GM12878 (cell line): ENCODE measurements around the gene DQX1.
"Not testable (repeated sequence)": the region's sequence is repeated elsewhere in the genome, so short reads cannot be mapped to it uniquely, and the experiment has no call there.

ENCODE experiments used
- CREB1 ChIP-seq: IDR thresholded peaks from 2 replicates; pipeline ENCODE4 v1.6.1; 2012; ENCODE audit warnings: low read depth, mild to moderate bottlenecking, inconsistent platforms
- EZH2 ChIP-seq: IDR thresholded peaks from 2 replicates; pipeline ENCODE4 v1.6.1; 2012; ENCODE audit warnings: low read depth, mild to moderate bottlenecking, control low read depth, inconsistent platforms, low read length, borderline replicate concordance; ENCODE audit not compliant: control insufficient read depth
- JUND ChIP-seq: IDR thresholded peaks from 2 replicates; pipeline ENCODE4 v1.6.1; 2012; ENCODE audit warnings: low read depth, mild to moderate bottlenecking, low read length, improper control_type of control experiment, moderate library complexity
- NR2F1 ChIP-seq: fragments of 450-650 bp; conservative IDR thresholded peaks from 2 replicates; pipeline ENCODE4 v1.6.1; 2017; ENCODE audit warnings: mild to moderate bottlenecking
- POLR2A ChIP-seq: IDR thresholded peaks from 2 replicates; pipeline ENCODE4 v1.6.1; 2011; ENCODE audit warnings: low read depth, mild to moderate bottlenecking, low read length
- TAF1 ChIP-seq: IDR thresholded peaks from 2 replicates; pipeline ENCODE4 v1.6.1; 2011; ENCODE audit warnings: mild to moderate bottlenecking, low read depth, low read length, borderline replicate concordance
- YY1 ChIP-seq: IDR thresholded peaks from 2 replicates; pipeline ENCODE4 v1.6.1; 2011; ENCODE audit warnings: low read depth, mild to moderate bottlenecking, low read length
- TF ChIP-seq, protein P1 (sequence below): IDR thresholded peaks from 2 replicates; pipeline ENCODE4 v1.6.1; 2011; ENCODE audit warnings: mild to moderate bottlenecking, low read depth, low read length, moderate library complexity; ENCODE audit not compliant: insufficient replicate concordance
- TF ChIP-seq, protein P2 (sequence below), 3 experiments: IDR thresholded peaks in 2 of 3; conservative IDR thresholded peaks in 1 of 3; 2 replicates each; pipeline ENCODE4 v1.5.1; 2011; ENCODE audit warnings: low read depth in 3 of 3, low read length in 3 of 3, mild to moderate bottlenecking in 3 of 3, control low read depth in 2 of 3, moderate library complexity in 2 of 3, inconsistent platforms in 1 of 3, mixed read lengths in 1 of 3; ENCODE audit not compliant: control insufficient read depth in 2 of 3, insufficient read depth in 1 of 3; ENCODE audit errors: extremely low read depth in 1 of 3
- TF ChIP-seq, protein P3 (sequence below): fragments of 450-650 bp; IDR thresholded peaks from 2 replicates; pipeline ENCODE4 v1.6.1; 2018; ENCODE audit warnings: borderline replicate concordance, mild to moderate bottlenecking; ENCODE audit not compliant: partially characterized antibody

DNA sequence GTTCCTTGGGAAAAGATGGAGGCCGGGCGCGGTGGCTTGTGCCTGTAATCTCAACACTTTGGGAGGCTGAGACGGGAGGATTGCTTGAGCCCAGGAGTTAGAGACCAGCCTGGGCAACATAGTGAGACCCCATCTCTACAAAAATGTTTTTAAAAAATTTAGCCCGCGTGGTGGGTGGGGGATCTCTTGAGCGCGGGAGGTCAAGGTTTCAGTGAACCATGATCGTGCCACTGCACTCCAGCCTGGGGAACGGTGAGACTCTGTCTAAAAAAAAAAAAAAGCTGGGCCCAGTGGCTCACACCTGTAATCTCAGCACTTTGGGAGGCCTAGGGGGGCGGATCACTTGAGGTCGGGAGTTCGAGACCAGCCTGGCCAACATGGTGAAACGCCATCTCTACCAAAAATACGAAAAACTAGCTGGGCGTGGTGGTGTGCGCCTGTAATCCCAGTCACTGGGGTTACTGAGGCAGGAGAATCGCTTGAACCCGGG, 42.3 kb downstream of the DQX1 start:
- TF ChIP-seq EZH2, JUND, TAF1, POLR2A, CREB1, NR2F1, YY1: not testable (repeated sequence)
- TF ChIP-seq, protein P1, sequence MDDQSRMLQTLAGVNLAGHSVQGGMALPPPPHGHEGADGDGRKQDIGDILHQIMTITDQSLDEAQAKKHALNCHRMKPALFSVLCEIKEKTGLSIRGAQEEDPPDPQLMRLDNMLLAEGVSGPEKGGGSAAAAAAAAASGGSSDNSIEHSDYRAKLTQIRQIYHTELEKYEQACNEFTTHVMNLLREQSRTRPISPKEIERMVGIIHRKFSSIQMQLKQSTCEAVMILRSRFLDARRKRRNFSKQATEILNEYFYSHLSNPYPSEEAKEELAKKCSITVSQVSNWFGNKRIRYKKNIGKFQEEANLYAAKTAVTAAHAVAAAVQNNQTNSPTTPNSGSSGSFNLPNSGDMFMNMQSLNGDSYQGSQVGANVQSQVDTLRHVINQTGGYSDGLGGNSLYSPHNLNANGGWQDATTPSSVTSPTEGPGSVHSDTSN: not testable (repeated sequence)
- TF ChIP-seq, protein P2, sequence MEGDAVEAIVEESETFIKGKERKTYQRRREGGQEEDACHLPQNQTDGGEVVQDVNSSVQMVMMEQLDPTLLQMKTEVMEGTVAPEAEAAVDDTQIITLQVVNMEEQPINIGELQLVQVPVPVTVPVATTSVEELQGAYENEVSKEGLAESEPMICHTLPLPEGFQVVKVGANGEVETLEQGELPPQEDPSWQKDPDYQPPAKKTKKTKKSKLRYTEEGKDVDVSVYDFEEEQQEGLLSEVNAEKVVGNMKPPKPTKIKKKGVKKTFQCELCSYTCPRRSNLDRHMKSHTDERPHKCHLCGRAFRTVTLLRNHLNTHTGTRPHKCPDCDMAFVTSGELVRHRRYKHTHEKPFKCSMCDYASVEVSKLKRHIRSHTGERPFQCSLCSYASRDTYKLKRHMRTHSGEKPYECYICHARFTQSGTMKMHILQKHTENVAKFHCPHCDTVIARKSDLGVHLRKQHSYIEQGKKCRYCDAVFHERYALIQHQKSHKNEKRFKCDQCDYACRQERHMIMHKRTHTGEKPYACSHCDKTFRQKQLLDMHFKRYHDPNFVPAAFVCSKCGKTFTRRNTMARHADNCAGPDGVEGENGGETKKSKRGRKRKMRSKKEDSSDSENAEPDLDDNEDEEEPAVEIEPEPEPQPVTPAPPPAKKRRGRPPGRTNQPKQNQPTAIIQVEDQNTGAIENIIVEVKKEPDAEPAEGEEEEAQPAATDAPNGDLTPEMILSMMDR (IDR thresholded peaks at IDR 0.05 in 2 of 3, conservative IDR thresholded peaks at IDR 0.05 in 1 of 3; ENCODE audit: control insufficient read depth in 2 of 3, extremely low read depth in 1 of 3, insufficient read depth in 1 of 3, low read depth in 3 of 3, low read length in 3 of 3): not testable (repeated sequence)
- TF ChIP-seq, protein P3, sequence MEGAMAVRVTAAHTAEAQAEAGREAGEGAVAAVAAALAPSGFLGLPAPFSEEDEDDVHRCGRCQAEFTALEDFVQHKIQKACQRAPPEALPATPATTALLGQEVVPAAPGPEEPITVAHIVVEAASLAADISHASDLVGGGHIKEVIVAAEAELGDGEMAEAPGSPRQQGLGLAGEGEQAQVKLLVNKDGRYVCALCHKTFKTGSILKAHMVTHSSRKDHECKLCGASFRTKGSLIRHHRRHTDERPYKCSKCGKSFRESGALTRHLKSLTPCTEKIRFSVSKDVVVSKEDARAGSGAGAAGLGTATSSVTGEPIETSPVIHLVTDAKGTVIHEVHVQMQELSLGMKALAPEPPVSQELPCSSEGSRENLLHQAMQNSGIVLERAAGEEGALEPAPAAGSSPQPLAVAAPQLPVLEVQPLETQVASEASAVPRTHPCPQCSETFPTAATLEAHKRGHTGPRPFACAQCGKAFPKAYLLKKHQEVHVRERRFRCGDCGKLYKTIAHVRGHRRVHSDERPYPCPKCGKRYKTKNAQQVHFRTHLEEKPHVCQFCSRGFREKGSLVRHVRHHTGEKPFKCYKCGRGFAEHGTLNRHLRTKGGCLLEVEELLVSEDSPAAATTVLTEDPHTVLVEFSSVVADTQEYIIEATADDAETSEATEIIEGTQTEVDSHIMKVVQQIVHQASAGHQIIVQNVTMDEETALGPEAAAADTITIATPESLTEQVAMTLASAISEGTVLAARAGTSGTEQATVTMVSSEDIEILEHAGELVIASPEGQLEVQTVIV: not testable (repeated sequence)
